C4-2B (cell line): ENCODE results near the gene SLC34A3.

Source experiments
- CTCF ChIP-seq: fragments of 450-650 bp; conservative IDR thresholded peaks from 2 replicates; pipeline ENCODE4 v1.5.1; 2017; ENCODE audit warnings: mild to moderate bottlenecking
- ZFX ChIP-seq: fragments of 450-650 bp; IDR thresholded peaks from 2 replicates; pipeline ENCODE4 v1.6.1; 2017

- TF ChIP-seq CTCF (no peak), ZFX (no peak)
Observed at GRCh38 chr9:137247135-137247915, 16.6 kb downstream of the SLC34A3 start.
